MM.1S (cell line): Measurements from ENCODE around the gene ZBTB24.

Experiments
- EZH2 ChIP-seq: fragments of 300-600 bp; sonication (generic); optimal IDR thresholded peaks from 2 replicates; pipeline ENCODE3; 2017; ENCODE audit warnings: low read depth, mild to moderate bottlenecking, antibody characterized with exemption, low read length, mixed read lengths
- TF ChIP-seq, protein P1 (sequence below): fragments of 300-600 bp; sonication (generic); IDR thresholded peaks from 2 replicates; pipeline ENCODE4 v1.5.1; 2016; ENCODE audit warnings: antibody characterized with exemption, low read length, mixed read lengths

DNA sequence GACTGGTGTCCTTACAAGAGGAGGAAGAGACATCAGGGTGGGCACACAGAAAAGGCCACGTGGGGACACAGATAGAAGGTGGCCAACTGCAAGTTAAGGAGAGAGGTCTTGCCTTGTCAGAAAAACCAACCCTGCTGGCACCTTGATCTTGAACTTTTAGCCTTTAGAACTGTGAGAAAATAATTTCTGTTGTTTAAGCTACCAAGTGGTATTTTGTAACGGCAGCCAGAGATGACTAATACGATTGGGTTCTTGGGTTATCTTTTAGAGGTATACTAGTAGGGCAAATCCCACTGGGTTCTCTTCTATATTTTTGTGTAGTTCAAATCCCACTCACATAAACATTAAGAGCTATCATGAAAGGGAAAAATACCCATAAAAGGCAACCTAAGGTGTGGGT lies 31.9 kb upstream of the ZBTB24 start:
- TF ChIP-seq, protein P1, sequence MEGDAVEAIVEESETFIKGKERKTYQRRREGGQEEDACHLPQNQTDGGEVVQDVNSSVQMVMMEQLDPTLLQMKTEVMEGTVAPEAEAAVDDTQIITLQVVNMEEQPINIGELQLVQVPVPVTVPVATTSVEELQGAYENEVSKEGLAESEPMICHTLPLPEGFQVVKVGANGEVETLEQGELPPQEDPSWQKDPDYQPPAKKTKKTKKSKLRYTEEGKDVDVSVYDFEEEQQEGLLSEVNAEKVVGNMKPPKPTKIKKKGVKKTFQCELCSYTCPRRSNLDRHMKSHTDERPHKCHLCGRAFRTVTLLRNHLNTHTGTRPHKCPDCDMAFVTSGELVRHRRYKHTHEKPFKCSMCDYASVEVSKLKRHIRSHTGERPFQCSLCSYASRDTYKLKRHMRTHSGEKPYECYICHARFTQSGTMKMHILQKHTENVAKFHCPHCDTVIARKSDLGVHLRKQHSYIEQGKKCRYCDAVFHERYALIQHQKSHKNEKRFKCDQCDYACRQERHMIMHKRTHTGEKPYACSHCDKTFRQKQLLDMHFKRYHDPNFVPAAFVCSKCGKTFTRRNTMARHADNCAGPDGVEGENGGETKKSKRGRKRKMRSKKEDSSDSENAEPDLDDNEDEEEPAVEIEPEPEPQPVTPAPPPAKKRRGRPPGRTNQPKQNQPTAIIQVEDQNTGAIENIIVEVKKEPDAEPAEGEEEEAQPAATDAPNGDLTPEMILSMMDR: no peak
- no peak for TF ChIP-seq EZH2
